Measurements from ENCODE around the gene KSR2.

- TF ChIP-seq CTCF (IDR thresholded peaks at IDR 0.05) (no peak), POLR2A (IDR thresholded peaks at IDR 0.05; ENCODE audit: low read depth) (no peak)
Observed at GRCh38 chr12:117699118-117699517, 269.7 kb downstream of the KSR2 start.
